GM23338 (cell line): ENCODE measurements around the gene RNU1-2. TPM values are rescaled to one million over a fixed set of nuclear protein-coding genes. Genes with fewer than 3 reads are reported as not detected.

ENCODE experiments used
- ATAC-seq: fragments of 200-7000 bp; cut with Tn5 transposase; 3 replicates; pipeline ENCODE4 v1.9.1; 2020
- DNase-seq: peaks from one replicate; pipeline ENCODE4 v3.0.0-alpha.2; 2015; ENCODE audit warnings: low spot score
- H2AFZ ChIP-seq: fragments of 200-600 bp; sonication (generic); 2 replicates; pipeline ENCODE4 v1.8.0; 2016; ENCODE audit warnings: antibody characterized with exemption, mild to moderate bottlenecking, moderate library complexity
- H3F3A ChIP-seq: fragments of 200-600 bp; sonication (generic); replicated peaks from 2 replicates; pipeline ENCODE4 v1.8.0; 2017; ENCODE audit warnings: antibody characterized with exemption, mixed run types, low read depth
- H3K27ac ChIP-seq: fragments of 200-600 bp; sonication (generic); 2 replicates; pipeline ENCODE4 v1.6.1; 2016; ENCODE audit warnings: low read depth
- H3K27me3 ChIP-seq: fragments of 200-600 bp; sonication (generic); 2 replicates; pipeline ENCODE4 v1.8.0; 2016; ENCODE audit warnings: mild to moderate bottlenecking, mixed run types, moderate library complexity; ENCODE audit not compliant: insufficient read depth
- H3K36me3 ChIP-seq: fragments of 200-600 bp; sonication (generic); 2 replicates; pipeline ENCODE4 v1.8.0; 2016; ENCODE audit warnings: mild to moderate bottlenecking; ENCODE audit not compliant: insufficient read depth
- H3K4me1 ChIP-seq: fragments of 200-600 bp; sonication (generic); 2 replicates; pipeline ENCODE4 v1.8.0; 2016; ENCODE audit warnings: mild to moderate bottlenecking, moderate library complexity; ENCODE audit not compliant: insufficient read depth
- H3K4me2 ChIP-seq: fragments of 200-600 bp; sonication (generic); 2 replicates; pipeline ENCODE4 v1.7.1; 2017; ENCODE audit warnings: mixed run types
- H3K4me3 ChIP-seq: fragments of 200-600 bp; sonication (generic); 2 replicates; pipeline ENCODE4 v1.6.1; 2016; ENCODE audit warnings: mixed run types
- H3K79me2 ChIP-seq: fragments of 200-600 bp; sonication (generic); replicated peaks from 2 replicates; pipeline ENCODE4 v1.8.0; 2017; ENCODE audit warnings: mild to moderate bottlenecking; ENCODE audit not compliant: insufficient read depth
- H3K9me2 ChIP-seq: fragments of 200-600 bp; sonication (generic); 2 replicates; pipeline ENCODE4 v1.8.0; 2017; ENCODE audit not compliant: insufficient read depth
- H4K20me1 ChIP-seq: fragments of 200-600 bp; sonication (generic); replicated peaks from 2 replicates; pipeline ENCODE4 v1.8.0; 2017; ENCODE audit warnings: mild to moderate bottlenecking; ENCODE audit not compliant: insufficient read depth
- H3K27ac Mint-ChIP-seq: 2 replicates; pipeline ENCODE4 v1.8.0; 2020; ENCODE audit warnings: inconsistent platforms, mild to moderate bottlenecking, moderate library complexity, mixed read lengths
- H3K27me3 Mint-ChIP-seq: 3 replicates; pipeline ENCODE4 v1.8.0; 2022; ENCODE audit warnings: low read depth, mild to moderate bottlenecking, moderate library complexity, mixed read lengths, inconsistent platforms; ENCODE audit not compliant: insufficient read depth, poor library complexity
- H3K36me3 Mint-ChIP-seq: 3 replicates; pipeline ENCODE4 v1.8.0; 2021; ENCODE audit warnings: low read depth, mild to moderate bottlenecking, inconsistent platforms, moderate library complexity, mixed read lengths
- H3K4me1 Mint-ChIP-seq: 3 replicates; pipeline ENCODE4 v1.8.0; 2020; ENCODE audit warnings: mild to moderate bottlenecking, inconsistent platforms, mixed read lengths
- H3K4me3 Mint-ChIP-seq: 3 replicates; pipeline ENCODE4 v1.8.0; 2021; ENCODE audit warnings: moderate library complexity, mild to moderate bottlenecking, inconsistent platforms, mixed read lengths
- H3K9me3 Mint-ChIP-seq: 3 replicates; pipeline ENCODE4 v1.8.0; 2020; ENCODE audit warnings: moderate library complexity, mild to moderate bottlenecking, inconsistent platforms, mixed read lengths
- CREB1 ChIP-seq: fragments of 250-450 bp; sonication (Bioruptor Pico); IDR thresholded peaks from 2 replicates; pipeline ENCODE4 v1.5.0; 2020; ENCODE audit warnings: low read depth, mild to moderate bottlenecking, moderate library complexity
- EZH2 ChIP-seq: fragments of 200-600 bp; sonication (generic); IDR thresholded peaks from one replicate; pipeline ENCODE4 v1.8.0; 2017; ENCODE audit warnings: antibody characterized with exemption, mild to moderate bottlenecking, low read depth; ENCODE audit not compliant: unreplicated experiment
- EZH2phosphoT487 ChIP-seq: fragments of 200-600 bp; sonication (generic); IDR thresholded peaks from one replicate; pipeline ENCODE4 v1.8.1; 2018; ENCODE audit warnings: antibody characterized with exemption; ENCODE audit not compliant: unreplicated experiment
- JUNB ChIP-seq: IDR thresholded peaks from one replicate; pipeline ENCODE4 v1.6.1; 2016; ENCODE audit warnings: antibody characterized with exemption; ENCODE audit not compliant: unreplicated experiment
- NANOG ChIP-seq: IDR thresholded peaks from 2 replicates; pipeline ENCODE4 v1.6.1; 2016; ENCODE audit warnings: antibody characterized with exemption, borderline replicate concordance
- POLR2AphosphoS5 ChIP-seq: IDR thresholded peaks from 2 replicates; pipeline ENCODE4 v1.6.1; 2016; ENCODE audit warnings: antibody characterized with exemption, low read depth
- STAT1 ChIP-seq: IDR thresholded peaks from one replicate; pipeline ENCODE4 v1.6.1; 2016; ENCODE audit warnings: antibody characterized with exemption; ENCODE audit not compliant: unreplicated experiment
- ZNF331 ChIP-seq: fragments of 250-450 bp; sonication (Bioruptor Pico); IDR thresholded peaks from 2 replicates; pipeline ENCODE4 v1.5.0; 2020; ENCODE audit warnings: low read depth, mild to moderate bottlenecking, moderate library complexity
- polyA plus RNA-seq: library from polyadenylated mRNA; unstranded; fragments of >200 nt; fragmentation: Nextera tagmentation; extraction: Ambion mirVana; gene quantifications from 2 replicates; pipeline ENCODE4 v1.2.1, GENCODE V29; 2016
- total RNA-seq: library from RNA; depleted of rRNA; stranded (reverse); fragments of >200 nt; shearing (Covaris generic); gene quantifications from 2 replicates; pipeline ENCODE4 v1.2.3, GENCODE V29; 2014
- TF ChIP-seq, protein P1 (sequence below), 2 experiments: fragments of 200-600 bp in 1 of 2; sonication (generic) in 1 of 2; conservative IDR thresholded peaks; 2 replicates each; pipeline versions ENCODE4 v1.5.1 to v1.6.1; 2016 to 2017; ENCODE audit warnings: antibody characterized with exemption in 2 of 2, low read depth in 2 of 2, mild to moderate bottlenecking in 2 of 2, moderate library complexity in 1 of 2
- TF ChIP-seq, protein P2 (sequence below): fragments of 250-450 bp; sonication (Bioruptor Pico); IDR thresholded peaks from 2 replicates; pipeline ENCODE4 v1.5.0; 2020; ENCODE audit warnings: mild to moderate bottlenecking, moderate library complexity

RNU1-2 gene
- total and polyA plus RNA-seq, 2 experiments from 2014 or later = not detected

GRCh38 chr1:16886860-16887605, 8.7 kb upstream of the RNU1-2 start:
- Histone ChIP-seq H3K27ac (no peak overlapping the region), H3F3A (peaks cover 24% of the 10 kb centered on the region; the same call in 1 of the 2 replicates), H4K20me1 (no peaks in the 10 kb centered on the region), H3K36me3 (no peaks in the 10 kb centered on the region), H2AFZ (no peak overlapping the region), H3K9me2 (no peaks in the 10 kb centered on the region), H3K4me3 (no peak overlapping the region), H3K4me2 (no peak overlapping the region), H3K79me2 (no peaks in the 10 kb centered on the region), H3K4me1 (peaks cover 11% of the 10 kb centered on the region), H3K27me3 (no peaks in the 10 kb centered on the region)
- peaks cover 3% of the 10 kb centered on the region for H3K36me3 Mint-ChIP-seq
- no peak overlapping the region; the same call in 2 of the 3 replicates for H3K4me3 Mint-ChIP-seq
- peaks cover 29% of the 10 kb centered on the region for H3K4me1 Mint-ChIP-seq
- TF ChIP-seq POLR2AphosphoS5 (no peak), NANOG (no peak), EZH2 (no peak), STAT1 (no peak), CREB1 (CRISPR knock-in tag) (no peak)
- TF ChIP-seq, protein P1, sequence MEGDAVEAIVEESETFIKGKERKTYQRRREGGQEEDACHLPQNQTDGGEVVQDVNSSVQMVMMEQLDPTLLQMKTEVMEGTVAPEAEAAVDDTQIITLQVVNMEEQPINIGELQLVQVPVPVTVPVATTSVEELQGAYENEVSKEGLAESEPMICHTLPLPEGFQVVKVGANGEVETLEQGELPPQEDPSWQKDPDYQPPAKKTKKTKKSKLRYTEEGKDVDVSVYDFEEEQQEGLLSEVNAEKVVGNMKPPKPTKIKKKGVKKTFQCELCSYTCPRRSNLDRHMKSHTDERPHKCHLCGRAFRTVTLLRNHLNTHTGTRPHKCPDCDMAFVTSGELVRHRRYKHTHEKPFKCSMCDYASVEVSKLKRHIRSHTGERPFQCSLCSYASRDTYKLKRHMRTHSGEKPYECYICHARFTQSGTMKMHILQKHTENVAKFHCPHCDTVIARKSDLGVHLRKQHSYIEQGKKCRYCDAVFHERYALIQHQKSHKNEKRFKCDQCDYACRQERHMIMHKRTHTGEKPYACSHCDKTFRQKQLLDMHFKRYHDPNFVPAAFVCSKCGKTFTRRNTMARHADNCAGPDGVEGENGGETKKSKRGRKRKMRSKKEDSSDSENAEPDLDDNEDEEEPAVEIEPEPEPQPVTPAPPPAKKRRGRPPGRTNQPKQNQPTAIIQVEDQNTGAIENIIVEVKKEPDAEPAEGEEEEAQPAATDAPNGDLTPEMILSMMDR (conservative IDR thresholded peaks at IDR 0.05; ENCODE audit: low read depth in 2 of 2) = no peak
- DNase-seq = peak; percentile 37
- peaks cover 3% of the 10 kb centered on the region; the same call in 2 of the 3 replicates for H3K9me3 Mint-ChIP-seq
- peaks cover 18% of the 10 kb centered on the region for H3K27me3 Mint-ChIP-seq
- no peak for ATAC-seq
- no peak overlapping the region for H3K27ac Mint-ChIP-seq

DNA sequence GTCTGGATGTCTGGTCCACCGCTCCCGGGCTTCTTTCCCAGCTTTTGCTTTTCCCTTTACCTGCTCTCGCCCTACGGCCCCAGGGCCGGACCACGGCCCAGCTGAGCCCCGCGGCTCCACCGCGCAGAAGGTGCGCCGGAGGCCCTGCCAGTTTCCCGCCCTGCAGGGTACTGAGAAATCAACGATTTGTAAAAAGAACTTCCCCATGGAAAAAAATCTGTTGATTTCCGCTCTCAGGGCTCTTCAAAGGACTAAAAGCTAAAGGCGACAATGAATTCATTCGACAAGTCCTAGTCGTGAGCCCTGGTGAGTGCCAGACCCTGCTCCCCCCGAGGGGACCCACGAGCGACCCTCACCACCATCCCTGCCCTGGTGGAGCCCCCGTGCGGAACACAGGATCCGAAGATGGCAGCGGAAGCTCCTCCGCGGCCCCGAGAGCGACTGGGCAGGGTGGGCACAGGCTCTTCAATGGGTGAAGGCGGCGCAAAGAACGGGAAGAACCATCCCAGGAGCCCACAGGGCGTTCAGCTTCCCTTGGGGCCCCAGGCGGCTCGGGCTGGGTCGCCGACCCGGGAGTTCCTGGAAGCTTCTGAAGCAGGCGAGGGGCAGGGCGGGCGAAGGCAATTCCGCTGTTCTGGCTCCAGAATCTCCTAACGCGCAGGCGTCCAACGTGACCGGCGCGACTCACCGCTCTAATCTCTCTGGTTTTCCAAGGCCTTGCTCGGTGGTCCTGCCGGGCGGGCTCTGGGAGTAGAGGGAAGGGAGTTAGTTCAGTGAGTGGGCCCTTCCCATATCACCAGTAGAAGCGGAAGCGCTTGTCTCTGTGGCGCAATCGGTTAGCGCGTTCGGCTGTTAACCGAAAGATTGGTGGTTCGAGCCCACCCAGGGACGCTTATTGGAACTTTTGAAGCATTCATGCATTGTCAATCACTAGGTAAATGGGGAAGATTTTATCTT, 6.6 kb upstream of the RNU1-2 start:
- Histone ChIP-seq H3K27me3 (no peaks in the 10 kb centered on the region), H4K20me1 (no peaks in the 10 kb centered on the region), H3K27ac (peak overlapping the region; percentile 96), H3F3A (peaks cover 24% of the 10 kb centered on the region; the same call in 1 of the 2 replicates), H3K79me2 (no peaks in the 10 kb centered on the region), H3K36me3 (no peaks in the 10 kb centered on the region), H3K4me3 (peak overlapping the region; percentile 98), H2AFZ (peak overlapping the region; percentile 98), H3K4me1 (peaks cover 11% of the 10 kb centered on the region), H3K9me2 (no peaks in the 10 kb centered on the region), H3K4me2 (peak overlapping the region; percentile 94)
- DNase-seq (peak; percentile 98), ATAC-seq (peak; percentile 96)
- Mint-ChIP-seq H3K9me3 (peaks cover 3% of the 10 kb centered on the region; the same call in 2 of the 3 replicates), H3K4me1 (peaks cover 29% of the 10 kb centered on the region), H3K4me3 (peak overlapping the region; percentile 80), H3K27ac (peak overlapping the region; percentile 93), H3K27me3 (peaks cover 17% of the 10 kb centered on the region), H3K36me3 (peaks cover 3% of the 10 kb centered on the region)
- no peak for TF ChIP-seq EZH2phosphoT487
- TF ChIP-seq, protein P2, sequence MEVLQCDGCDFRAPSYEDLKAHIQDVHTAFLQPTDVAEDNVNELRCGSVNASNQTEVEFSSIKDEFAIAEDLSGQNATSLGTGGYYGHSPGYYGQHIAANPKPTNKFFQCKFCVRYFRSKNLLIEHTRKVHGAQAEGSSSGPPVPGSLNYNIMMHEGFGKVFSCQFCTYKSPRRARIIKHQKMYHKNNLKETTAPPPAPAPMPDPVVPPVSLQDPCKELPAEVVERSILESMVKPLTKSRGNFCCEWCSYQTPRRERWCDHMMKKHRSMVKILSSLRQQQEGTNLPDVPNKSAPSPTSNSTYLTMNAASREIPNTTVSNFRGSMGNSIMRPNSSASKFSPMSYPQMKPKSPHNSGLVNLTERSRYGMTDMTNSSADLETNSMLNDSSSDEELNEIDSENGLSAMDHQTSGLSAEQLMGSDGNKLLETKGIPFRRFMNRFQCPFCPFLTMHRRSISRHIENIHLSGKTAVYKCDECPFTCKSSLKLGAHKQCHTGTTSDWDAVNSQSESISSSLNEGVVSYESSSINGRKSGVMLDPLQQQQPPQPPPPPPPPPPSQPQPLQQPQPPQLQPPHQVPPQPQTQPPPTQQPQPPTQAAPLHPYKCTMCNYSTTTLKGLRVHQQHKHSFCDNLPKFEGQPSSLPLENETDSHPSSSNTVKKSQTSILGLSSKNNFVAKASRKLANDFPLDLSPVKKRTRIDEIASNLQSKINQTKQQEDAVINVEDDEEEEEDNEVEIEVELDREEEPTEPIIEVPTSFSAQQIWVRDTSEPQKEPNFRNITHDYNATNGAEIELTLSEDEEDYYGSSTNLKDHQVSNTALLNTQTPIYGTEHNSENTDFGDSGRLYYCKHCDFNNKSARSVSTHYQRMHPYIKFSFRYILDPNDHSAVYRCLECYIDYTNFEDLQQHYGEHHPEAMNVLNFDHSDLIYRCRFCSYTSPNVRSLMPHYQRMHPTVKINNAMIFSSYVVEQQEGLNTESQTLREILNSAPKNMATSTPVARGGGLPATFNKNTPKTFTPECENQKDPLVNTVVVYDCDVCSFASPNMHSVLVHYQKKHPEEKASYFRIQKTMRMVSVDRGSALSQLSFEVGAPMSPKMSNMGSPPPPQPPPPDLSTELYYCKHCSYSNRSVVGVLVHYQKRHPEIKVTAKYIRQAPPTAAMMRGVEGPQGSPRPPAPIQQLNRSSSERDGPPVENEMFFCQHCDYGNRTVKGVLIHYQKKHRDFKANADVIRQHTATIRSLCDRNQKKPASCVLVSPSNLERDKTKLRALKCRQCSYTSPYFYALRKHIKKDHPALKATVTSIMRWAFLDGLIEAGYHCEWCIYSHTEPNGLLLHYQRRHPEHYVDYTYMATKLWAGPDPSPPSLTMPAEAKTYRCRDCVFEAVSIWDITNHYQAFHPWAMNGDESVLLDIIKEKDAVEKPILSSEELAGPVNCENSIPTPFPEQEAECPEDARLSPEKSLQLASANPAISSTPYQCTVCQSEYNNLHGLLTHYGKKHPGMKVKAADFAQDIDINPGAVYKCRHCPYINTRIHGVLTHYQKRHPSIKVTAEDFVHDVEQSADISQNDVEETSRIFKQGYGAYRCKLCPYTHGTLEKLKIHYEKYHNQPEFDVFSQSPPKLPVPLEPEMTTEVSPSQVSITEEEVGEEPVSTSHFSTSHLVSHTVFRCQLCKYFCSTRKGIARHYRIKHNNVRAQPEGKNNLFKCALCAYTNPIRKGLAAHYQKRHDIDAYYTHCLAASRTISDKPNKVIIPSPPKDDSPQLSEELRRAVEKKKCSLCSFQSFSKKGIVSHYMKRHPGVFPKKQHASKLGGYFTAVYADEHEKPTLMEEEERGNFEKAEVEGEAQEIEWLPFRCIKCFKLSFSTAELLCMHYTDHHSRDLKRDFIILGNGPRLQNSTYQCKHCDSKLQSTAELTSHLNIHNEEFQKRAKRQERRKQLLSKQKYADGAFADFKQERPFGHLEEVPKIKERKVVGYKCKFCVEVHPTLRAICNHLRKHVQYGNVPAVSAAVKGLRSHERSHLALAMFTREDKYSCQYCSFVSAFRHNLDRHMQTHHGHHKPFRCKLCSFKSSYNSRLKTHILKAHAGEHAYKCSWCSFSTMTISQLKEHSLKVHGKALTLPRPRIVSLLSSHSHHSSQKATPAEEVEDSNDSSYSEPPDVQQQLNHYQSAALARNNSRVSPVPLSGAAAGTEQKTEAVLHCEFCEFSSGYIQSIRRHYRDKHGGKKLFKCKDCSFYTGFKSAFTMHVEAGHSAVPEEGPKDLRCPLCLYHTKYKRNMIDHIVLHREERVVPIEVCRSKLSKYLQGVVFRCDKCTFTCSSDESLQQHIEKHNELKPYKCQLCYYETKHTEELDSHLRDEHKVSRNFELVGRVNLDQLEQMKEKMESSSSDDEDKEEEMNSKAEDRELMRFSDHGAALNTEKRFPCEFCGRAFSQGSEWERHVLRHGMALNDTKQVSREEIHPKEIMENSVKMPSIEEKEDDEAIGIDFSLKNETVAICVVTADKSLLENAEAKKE (CRISPR knock-in tag) = no peak
- TF ChIP-seq STAT1 = no peak
- no peak for TF ChIP-seq ZNF331 (CRISPR knock-in tag)
- TF ChIP-seq JUNB = no peak
